ENCODE data around the gene NFATC2.

The NFATC2 gene

GRCh38 chr20:51417250-51418136 lies 125.0 kb downstream of the NFATC2 start (continued):
- TF ChIP-seq ZBTB10 (tag by site-specific recombination; IDR thresholded peaks at IDR 0.05) (no peak), ZNF654 (tag by site-specific recombination; IDR thresholded peaks at IDR 0.05; ENCODE audit: low read depth) (no peak)

- ChIA-PET POLR2A (no interaction called here), CTCF (interaction anchor here (0.6 to 1.3 kb wide), 2 partner anchors 31 to 46 kb away, joined by 3 to 5 read pairs; no protein-coding TSS in a partner anchor)
- TF ChIP-seq ZIC2 (tag by site-specific recombination; IDR thresholded peaks at IDR 0.05) (0 out of 2 replicates have a peak, but pooled peaks have one; percentile 11), ZNF792 (tag by site-specific recombination; IDR thresholded peaks at IDR 0.05) (no peak), ZNF530 (tag by site-specific recombination; IDR thresholded peaks at IDR 0.05; ENCODE audit: low read depth) (no peak), YY1 (tag by site-specific recombination; IDR thresholded peaks at IDR 0.05) (no peak)
- H3K4me1 ChIP-seq (ENCODE audit: control insufficient read depth, insufficient read depth, low read length): no peaks in the 10 kb centered on the region
- H3K36me3 ChIP-seq (ENCODE audit: control insufficient read depth in 2 of 2, insufficient read depth in 1 of 2, low read length in 2 of 2): no peaks in the 10 kb centered on the region
- no peaks in the 10 kb centered on the region for H3K9me3 ChIP-seq (ENCODE audit: control insufficient read depth, insufficient read depth, low read depth, low read length)
- H3K27ac ChIP-seq (ENCODE audit: extremely low read depth, low read depth, low read length): no peak overlapping the region
- no peak overlapping the region for H3K4me3 ChIP-seq (ENCODE audit: low read depth, low read length)
Observed at GRCh38 chr20:51416532-51417249, 125.8 kb downstream of the NFATC2 start.

GRCh38 chr20:51413857-51414256 lies 128.7 kb downstream of the NFATC2 start:
- CTCF ChIA-PET: no interaction called here
- POLR2A ChIA-PET: no interaction called here
- Histone ChIP-seq H3K4me3 (ENCODE audit: low read depth, low read length) (no peak overlapping the region), H3K27ac (ENCODE audit: extremely low read depth, low read depth, low read length) (no peak overlapping the region), H3K9me3 (ENCODE audit: control insufficient read depth, insufficient read depth, low read depth, low read length) (no peaks in the 10 kb centered on the region), H3K36me3 (ENCODE audit: control insufficient read depth in 2 of 2, insufficient read depth in 1 of 2, low read length in 2 of 2) (no peaks in the 10 kb centered on the region), H3K4me1 (ENCODE audit: control insufficient read depth, insufficient read depth, low read length) (no peaks in the 10 kb centered on the region)
- TF ChIP-seq ZNF610 (tag by site-specific recombination; IDR thresholded peaks at IDR 0.05; ENCODE audit: borderline replicate concordance) (no peak), AEBP2 (tag by site-specific recombination; IDR thresholded peaks at IDR 0.05; ENCODE audit: borderline replicate concordance) (no peak), SCRT2 (tag by site-specific recombination; IDR thresholded peaks at IDR 0.05) (no peak)

GRCh38 chr20:51412951-51413481 lies 129.5 kb downstream of the NFATC2 start:
- TF ChIP-seq ZNF10 (tag by site-specific recombination; IDR thresholded peaks at IDR 0.05): no peak
- TF ChIP-seq ZIC2 (tag by site-specific recombination; IDR thresholded peaks at IDR 0.05): peak; percentile 38
- ChIA-PET POLR2A (no interaction called here), CTCF (no interaction called here)
- no peaks in the 10 kb centered on the region for H3K4me1 ChIP-seq (ENCODE audit: control insufficient read depth, insufficient read depth, low read length)
- H3K27ac ChIP-seq (ENCODE audit: extremely low read depth, low read depth, low read length): no peak overlapping the region
- no peaks in the 10 kb centered on the region for H3K36me3 ChIP-seq (ENCODE audit: control insufficient read depth in 2 of 2, insufficient read depth in 1 of 2, low read length in 2 of 2)
- no peaks in the 10 kb centered on the region for H3K9me3 ChIP-seq (ENCODE audit: control insufficient read depth, insufficient read depth, low read depth, low read length)
- no peak overlapping the region for H3K4me3 ChIP-seq (ENCODE audit: low read depth, low read length)

All from HEK293 (cell line).